Anterior cingulate cortex (tissue), 58 donors: ENCODE data around the gene TESK2.

ENCODE experiments used
- DNase-seq, 58 donors: peaks; one replicate each; lab custom pipeline; 2025; lab: John Stamatoyannopoulos, UW

TESK2 gene

DNA sequence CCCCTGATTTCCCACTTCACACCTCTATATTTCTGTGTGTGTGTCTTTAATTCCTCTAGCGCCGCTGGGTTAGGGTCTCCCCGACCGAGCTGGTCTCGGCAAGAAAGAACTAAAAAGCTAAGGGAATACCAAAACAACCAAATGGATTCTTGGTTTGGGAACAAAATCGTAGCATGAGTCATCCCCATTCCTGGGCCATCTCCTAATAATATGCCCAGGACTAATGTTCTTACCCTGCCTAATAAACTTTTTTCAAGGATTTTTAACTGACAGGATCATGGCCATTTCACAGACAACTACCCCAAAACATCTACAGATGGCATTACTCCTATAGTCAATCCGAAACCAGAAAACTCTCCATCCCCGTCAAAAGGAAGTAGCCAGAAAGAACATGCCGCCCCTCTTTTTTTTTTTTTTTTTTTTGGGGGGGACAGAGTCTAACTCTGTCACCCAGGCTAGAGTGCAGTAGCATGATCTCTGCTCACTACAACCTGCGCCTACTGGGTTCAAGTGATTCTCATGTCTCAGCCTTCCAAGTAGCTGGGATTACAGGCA, 168.4 kb downstream of the TESK2 start:
- no peak for DNase-seq

DNA sequence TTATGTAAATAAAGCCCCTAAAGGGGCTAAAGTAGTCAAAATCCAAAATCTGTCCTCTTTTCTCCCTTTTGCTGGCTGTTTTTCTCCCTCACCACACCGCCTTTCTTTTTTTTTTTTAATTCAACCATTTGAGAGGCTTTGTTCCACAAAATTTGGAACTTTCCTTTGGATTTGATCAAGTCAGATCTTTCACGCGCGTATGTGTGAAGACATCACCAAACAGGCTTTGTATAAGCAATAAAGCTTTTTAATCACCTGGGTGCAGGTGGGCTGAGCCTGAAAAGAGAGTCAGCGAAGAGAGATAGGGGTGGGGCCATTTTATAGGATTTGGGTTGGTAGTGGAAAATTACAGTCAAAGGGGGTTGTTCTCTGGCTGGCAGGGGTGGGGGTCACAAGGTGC, 169.5 kb downstream of the TESK2 start:
- DNase-seq, result no peak

DNA sequence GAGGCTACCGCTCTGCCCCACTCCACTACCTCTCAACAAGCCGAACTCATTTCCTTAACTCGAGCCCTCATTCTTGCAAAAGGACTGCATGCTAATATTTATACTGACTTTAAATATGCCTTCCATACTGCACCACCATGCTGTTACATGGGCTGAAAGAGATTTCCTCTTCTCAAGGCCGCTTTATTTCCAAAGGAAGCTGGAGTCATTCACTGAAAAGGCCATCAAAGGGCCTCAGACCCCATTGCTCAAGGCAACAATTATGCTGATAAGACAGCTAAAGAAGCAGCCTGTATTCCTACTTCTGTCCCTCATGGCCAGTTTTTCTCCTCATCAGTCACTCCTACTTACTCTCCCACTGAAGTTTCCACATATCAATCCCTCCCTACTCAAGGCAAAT, 171.2 kb downstream of the TESK2 start:
- DNase-seq, result no peak

DNA sequence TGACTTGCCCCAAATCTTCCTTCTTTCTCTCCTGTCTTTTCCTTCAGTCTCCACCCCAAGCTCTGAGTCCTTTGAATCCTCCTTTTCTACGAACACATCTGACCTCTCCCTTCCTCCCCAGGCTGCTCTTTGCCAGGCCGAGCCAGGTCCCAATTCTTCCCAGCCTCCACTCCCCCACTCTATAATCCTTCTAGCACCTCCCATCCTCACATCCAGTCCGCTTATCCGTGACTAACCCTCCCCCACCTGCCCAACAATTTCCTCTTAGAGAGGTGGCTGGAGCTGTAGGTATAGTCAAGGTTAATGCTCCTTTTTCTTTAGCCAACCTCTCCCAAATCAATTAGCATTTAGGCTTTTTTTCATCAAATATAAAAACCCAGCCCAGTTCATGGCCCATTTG, 173.8 kb downstream of the TESK2 start:
- DNase-seq, result no peak

DNA sequence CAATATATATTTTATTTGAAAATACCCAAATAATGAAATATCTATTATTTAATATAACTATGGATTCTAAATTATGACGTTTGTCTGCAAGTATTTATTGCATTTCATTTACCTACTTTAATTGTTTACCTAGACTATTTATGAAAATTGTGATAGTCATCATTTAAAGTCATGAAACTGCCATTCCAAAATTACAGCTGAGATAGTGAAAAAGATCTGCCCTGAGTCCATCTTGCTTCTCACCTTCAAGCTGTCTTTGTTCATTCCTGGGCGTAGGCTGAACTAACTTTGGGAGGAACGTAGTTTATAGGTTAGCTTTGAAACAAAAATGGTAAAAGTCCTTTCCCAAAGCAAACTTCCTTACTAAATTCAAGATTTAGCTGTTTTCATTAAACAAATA, 176.7 kb downstream of the TESK2 start:
- no peak for DNase-seq

DNA sequence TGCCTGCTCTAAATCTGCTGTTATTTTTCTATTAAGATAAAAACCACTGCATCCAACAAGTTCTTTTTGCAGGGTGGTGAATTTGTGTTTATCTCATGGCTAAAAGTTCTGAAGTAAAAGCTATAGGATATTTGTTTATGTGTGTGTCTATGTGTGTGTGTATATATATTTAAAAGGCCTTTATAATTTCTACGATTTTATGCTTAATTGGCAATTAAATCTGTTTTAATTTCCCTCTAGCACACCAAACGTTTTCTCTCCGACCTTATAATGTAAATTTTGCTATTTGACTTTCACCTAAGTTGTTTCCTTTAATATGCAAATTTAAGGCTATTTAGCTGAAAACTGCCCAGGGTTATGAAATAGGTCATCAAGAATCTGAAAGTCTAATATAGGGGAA, 184.1 kb downstream of the TESK2 start:
- DNase-seq, result no peak

DNA sequence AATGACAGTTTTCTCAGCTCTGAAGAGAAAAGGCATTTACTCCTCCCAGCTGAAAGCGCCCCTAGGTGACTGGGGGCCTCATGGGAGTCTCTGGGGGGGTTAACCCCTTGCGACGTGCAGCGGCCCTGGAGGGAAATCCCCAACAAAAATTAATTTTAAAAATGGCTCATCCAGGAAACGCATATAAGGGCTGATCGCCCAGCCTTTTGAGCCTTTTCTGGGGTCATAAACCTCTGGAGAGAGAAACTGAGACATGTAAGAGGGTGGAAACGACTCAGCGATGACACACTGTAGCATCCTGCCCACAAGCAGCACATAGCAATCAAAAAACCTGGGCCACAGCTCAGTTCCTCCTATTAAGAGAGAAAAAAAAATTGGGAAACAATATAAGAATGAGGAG, 184.6 kb downstream of the TESK2 start:
- no peak for DNase-seq

DNA sequence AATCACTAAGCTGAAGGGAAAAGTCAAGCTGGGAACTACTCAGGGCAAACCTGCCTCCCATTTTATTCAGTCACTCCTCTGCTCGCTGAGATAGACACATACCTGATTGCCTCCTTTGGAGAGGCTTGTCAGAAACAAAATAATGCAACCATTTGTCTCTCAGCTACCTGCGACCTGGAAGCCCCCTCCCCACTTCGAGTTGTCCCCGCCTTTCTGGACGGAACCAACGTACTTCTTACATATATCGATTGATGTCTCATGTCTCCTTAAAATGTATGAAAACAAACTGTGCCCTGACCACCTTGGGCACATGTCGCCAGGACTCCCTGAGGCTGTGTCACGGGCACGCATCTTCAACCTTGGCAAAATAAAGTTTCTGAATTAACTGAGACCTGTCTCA, 185.7 kb downstream of the TESK2 start:
- no peak for DNase-seq

DNA sequence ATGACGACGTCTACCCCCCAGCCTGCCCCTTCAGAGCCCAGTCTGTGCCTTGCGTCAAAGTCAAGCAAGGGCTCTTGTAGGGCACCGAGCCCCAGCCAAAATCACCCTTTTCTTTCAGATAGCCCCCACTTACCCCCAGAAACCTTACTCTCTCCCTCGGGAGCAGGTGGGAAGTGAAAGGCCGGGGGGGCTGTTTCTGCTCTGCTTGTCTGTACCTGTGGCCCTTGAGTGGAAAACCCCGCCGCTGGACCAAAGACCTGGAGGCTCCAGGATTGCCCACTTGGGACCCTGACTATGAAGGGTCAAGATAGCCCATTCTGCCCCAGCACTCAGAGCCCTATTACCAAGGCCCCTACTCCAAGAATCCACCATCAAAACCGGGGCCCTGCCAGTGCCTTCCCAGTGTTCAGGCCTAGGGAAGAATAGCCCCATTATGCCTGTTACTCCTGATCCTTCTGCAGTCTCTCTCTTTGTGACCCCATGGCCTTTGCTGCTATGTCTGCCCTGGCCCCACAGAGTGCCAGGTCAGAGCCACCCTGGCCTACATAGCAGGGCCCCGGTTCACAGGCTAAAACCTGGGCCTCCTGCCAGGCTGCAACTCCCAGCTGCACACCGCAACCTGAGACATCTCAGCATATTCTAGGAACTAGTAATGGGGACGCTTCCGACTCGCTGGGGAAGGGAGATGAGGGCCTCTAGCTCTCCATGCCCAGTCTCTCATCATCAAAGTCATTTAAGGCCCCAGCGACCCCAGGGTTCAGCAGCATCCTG, 186.5 kb downstream of the TESK2 start:
- peak in 3 of 58 donors; percentile 8 to 52 (median 50) for DNase-seq

DNA sequence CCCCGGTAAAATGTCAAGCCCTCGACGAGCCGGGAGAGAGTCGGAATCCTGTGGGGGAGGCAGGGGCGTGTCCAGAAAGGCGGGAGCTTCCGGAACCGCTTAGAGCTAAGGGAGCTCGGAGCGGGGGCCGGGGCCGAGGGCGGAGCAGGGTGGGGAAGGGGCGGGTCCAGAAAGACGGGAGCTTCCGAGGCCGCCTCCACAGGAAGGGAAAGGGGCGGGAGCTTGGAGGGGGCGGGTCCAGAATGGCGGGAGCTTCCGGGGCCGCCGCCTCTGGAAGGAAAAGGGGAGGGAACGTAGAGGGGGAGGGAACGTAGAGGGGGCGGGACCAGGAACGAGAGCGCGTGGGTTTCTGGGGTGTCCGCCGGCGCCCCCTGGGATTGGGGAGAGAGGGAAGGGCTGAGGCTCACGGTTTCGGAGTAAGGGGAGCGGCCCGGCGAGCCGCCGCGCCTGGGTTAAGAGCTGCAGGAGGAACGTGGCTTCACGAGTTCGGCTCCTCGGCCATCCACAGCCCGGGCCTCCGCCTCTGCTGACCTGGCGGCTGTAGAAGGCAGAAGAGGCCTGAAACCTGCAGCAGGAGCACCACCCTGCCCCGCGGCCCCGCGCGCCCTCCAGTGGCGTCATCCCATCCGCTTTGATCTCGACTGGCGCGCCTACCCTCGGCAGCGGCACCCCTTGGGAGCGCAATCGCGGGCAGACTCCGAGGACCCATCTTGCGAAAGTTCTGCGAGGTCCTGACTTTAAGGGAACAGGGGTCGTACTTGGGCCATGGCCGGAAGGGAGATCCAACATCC, 187.2 kb downstream of the TESK2 start:
- peak; percentile 74 to 99 (median 97) for DNase-seq

DNA sequence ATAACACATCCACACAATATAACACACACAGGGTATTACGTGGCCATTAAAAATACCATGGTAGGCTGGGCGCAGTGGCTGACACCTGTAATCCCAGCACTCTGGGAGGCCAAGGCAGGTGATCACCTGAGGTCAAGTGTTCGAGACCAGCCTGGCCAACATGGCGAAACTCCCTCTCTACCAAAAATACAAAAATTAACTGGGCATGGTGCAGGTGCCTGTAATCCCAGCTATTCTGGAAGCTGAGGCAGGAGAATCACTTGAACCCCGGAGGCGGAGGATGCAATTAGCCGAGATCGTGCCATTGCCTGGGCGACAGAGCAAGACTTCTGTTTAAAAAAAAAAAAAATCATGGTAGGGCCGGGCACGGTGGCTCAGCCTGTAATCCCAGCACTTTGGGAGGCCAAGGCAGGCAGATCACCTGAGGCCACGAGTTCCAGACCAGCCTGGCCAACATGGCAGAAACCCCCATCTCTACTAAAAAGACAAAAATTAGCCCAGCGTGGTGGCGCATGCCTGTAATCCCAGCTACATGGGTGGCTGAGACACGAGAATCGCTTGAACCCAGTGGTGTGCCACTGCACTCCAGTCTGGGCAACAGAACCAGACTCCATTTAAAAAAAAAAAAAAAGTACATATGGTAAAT, 188.3 kb downstream of the TESK2 start:
- no peak for DNase-seq

DNA sequence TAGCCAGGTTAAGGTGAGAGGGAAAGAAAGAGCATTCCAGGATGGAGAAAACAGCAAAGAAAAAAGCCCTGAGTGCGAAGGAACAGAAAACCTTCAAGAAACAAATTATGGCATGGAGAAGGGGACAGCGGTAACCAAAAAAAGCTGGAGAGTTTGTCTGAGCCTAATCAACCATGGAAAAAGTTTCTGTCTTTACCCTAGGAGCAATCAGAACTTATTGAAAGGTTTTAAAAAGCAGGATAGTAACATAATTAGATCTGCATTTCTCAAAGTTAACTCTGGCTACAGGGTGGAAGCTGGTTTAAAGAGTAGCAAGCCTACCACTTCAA, 190.3 kb downstream of the TESK2 start:
- DNase-seq, result no peak

DNA sequence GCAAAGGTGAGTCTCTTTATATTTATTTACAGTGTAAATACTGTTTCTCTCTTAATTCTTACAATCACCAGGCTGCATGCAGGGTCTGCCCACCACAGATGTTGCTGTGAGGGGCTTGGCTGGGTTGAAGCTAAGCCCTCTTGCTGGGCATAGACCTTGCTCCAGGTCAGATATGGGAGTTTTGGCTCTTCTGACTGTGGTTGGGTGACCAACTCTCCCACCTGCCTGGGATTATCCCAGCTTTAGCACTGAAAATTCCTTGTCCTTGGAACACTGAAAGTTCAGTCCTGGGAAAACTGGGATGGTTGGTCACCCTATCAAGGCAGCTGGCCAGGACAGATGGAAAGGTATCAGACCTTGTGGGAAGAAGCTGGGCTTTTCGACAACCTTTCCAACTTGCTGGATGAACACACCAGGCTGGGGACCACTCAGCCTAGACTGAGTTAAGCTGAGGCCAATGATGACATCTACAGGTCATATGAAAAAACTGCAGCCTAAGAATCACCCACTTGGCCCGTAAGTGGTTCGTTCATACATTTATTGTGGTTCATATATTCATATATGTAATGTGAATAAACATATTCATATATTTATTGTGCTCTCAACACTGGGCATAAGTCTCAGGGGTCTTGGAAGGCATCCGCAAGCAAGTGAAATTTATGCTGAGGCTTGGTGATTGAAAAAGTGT, 190.8 kb downstream of the TESK2 start:
- DNase-seq, result peak in 36 of 58 donors; percentile 2 to 73 (median 18)

DNA sequence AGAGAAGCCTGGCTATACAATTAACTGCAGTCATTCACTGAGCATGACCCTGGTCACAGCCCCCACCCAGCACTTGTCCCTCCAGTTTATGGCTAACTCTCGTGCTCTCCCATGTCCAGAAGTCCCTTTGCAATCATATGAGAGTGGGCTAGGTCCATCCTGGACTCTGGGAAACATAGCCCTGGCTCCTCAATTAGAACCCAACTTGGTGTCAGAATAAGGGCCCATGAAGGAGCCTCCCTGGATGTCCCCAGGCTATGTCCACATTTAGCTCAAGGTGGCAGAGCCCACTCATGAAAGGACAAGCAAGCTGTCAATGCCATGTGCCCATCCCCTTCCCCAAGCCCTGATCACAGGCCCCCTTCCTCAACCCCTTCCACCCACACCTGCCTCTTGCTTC, 191.7 kb downstream of the TESK2 start:
- DNase-seq, result no peak

DNA sequence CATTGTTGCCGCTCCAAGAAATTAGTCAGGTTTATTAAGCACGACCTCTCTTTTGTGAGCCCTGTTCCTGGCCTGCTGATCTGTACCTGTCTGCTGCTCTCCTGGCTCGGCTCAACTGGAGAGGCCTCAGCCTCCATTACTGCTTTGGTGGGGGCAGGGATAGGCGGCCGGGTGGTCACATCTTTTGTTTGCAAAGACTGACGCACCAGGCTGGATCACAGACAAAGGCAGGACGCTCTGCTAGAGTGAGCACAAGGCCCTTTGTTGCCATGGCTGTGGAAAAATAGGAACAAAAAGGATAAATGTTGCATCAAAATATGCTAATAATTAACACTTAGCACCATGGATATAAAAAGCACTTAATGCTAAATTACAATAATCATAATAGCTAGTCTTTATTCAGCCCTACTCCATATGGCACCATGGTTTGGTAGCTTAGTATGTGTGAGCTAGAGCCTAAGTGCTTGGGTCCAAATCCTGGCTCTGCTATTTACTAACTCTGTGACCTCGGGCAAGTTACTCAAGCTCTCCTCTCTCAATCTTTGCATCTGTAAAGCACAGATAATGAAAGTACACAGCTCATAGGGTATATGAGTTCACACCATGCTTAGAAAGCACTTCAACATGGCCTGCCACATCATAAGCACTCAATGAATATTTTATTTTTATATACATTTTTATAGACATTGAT, 193.2 kb downstream of the TESK2 start:
- DNase-seq, result peak in 13 of 58 donors; percentile 2 to 35 (median 8)
